K562 (cell line): Measurements from ENCODE around the gene TESMIN. TPM values are rescaled to one million over a fixed set of nuclear protein-coding genes. Genes with fewer than 3 reads are reported as not detected.

Source experiments
- ATAC-seq: fragments of 200-7000 bp; cut with Tn5 transposase; 3 replicates; pipeline ENCODE4 v1.9.1; 2020; ENCODE audit warnings: moderate library complexity
- BruUV-seq: library from RNA; stranded (reverse); fragments of 400-500 nt; replicated peaks from 2 replicates; lab custom pipeline; 2021; lab: Mats Ljungman, UMichigan
- CTCF ChIA-PET: fragments of 300-600 bp; formaldehyde crosslinking; extraction: SDS; loops from one replicate; lab custom pipeline; 2021; ENCODE audit warnings: low intra/inter-chr PET ratio; lab: Yijun Ruan, JAX
- POLR2A ChIA-PET: fragments of 300-600, 350-650 bp; sonication (Branson Sonifier 250); formaldehyde crosslinking; extraction: SDS; loops from one replicate; lab custom pipeline; 2021; ENCODE audit warnings: antibody characterized with exemption, inconsistent platforms; lab: Yijun Ruan, JAX
- DNase-seq, 4 experiments: peaks; one replicate each; pipeline versions ENCODE4 v3.0.0 to v3.0.0-alpha.2; 2011 to 2018; ENCODE audit warnings: low spot score in 3 of 4, mixed read lengths in 3 of 4; ENCODE audit errors: extremely low read depth in 1 of 4
- FAIRE-seq: peaks from 2 replicates; lab custom pipeline; 2011; peaks lifted over from hg19 to GRCh38; lab: Jason Lieb, UNC
- H2AFZ ChIP-seq: 2 replicates; pipeline ENCODE4 v1.6.0; 2011; ENCODE audit warnings: low read depth, low read length, control low read depth, inconsistent platforms
- H3K27ac ChIP-seq: fragments of 200-600 bp; 3 replicates; pipeline ENCODE4 v1.8.0; 2011; ENCODE audit warnings: low read depth, mild to moderate bottlenecking, control low read depth, inconsistent platforms, low read length, moderate library complexity, mixed read lengths; ENCODE audit errors: extremely low read depth
- H3K27me3 ChIP-seq, 2 experiments: fragments of 300-600 bp in 1 of 2; 2 replicates in 1 of 2; 3 replicates in 1 of 2; pipeline versions ENCODE4 v1.6.0 to v1.8.0; 2011; ENCODE audit warnings: inconsistent platforms in 2 of 2, low read length in 2 of 2, mild to moderate bottlenecking in 1 of 2, mixed read lengths in 1 of 2, moderate library complexity in 1 of 2; ENCODE audit not compliant: control insufficient read depth in 2 of 2, insufficient read depth in 2 of 2
- H3K36me3 ChIP-seq: fragments of 300-600 bp; 3 replicates; pipeline ENCODE4 v1.8.0; 2011; ENCODE audit warnings: mild to moderate bottlenecking, low read length, inconsistent platforms; ENCODE audit not compliant: control insufficient read depth, insufficient read depth
- H3K4me1 ChIP-seq, 2 experiments: fragments of 200-600 bp in 1 of 2; replicated peaks in 1 of 2; 2 replicates in 1 of 2; 3 replicates in 1 of 2; pipeline versions ENCODE4 v1.5.1 to v1.8.0; 2011; ENCODE audit warnings: inconsistent platforms in 2 of 2, low read length in 2 of 2, mild to moderate bottlenecking in 1 of 2, mixed read lengths in 1 of 2, moderate library complexity in 1 of 2; ENCODE audit not compliant: control insufficient read depth in 2 of 2, insufficient read depth in 2 of 2
- H3K4me2 ChIP-seq: 2 replicates; pipeline ENCODE4 v1.6.1; 2011; ENCODE audit warnings: low read length, control low read depth, inconsistent platforms, mixed read lengths; ENCODE audit not compliant: insufficient read depth
- H3K4me3 ChIP-seq: fragments of 200-600 bp; sonication (generic), shearing (Covaris generic); 2 replicates; pipeline ENCODE4 v1.5.1; 2016; ENCODE audit warnings: control low read depth, inconsistent platforms
- H3K79me2 ChIP-seq: fragments of 200-600 bp; 3 replicates; pipeline ENCODE4 v1.8.0; 2011; ENCODE audit warnings: low read length, inconsistent platforms; ENCODE audit not compliant: control insufficient read depth, insufficient read depth
- H3K9ac ChIP-seq, 2 experiments: 2 replicates each; pipeline versions ENCODE4 v1.6.0 to v1.6.1; 2011; ENCODE audit warnings: low read depth in 2 of 2, low read length in 2 of 2, control low read depth in 1 of 2, inconsistent platforms in 1 of 2, mild to moderate bottlenecking in 1 of 2, mixed read lengths in 1 of 2; ENCODE audit not compliant: insufficient read depth in 1 of 2
- H3K9me1 ChIP-seq: one replicate; pipeline ENCODE4 v1.6.0; 2011; ENCODE audit warnings: inconsistent platforms, mild to moderate bottlenecking, low read length, moderate library complexity; ENCODE audit not compliant: control insufficient read depth, insufficient read depth
- H3K9me3 ChIP-seq: replicated peaks from 2 replicates; pipeline ENCODE4 v1.5.1; 2011; ENCODE audit warnings: low read depth, low read length, inconsistent platforms; ENCODE audit not compliant: control insufficient read depth, insufficient read depth
- H4K20me1 ChIP-seq: replicated peaks from 2 replicates; pipeline ENCODE4 v1.6.1; 2011; ENCODE audit warnings: low read length, inconsistent platforms, mixed read lengths; ENCODE audit not compliant: control insufficient read depth, insufficient read depth
- EGR1 ChIP-seq: fragments of 450-650 bp; conservative IDR thresholded peaks from 2 replicates; pipeline ENCODE4 v1.6.1; 2017; ENCODE audit warnings: mild to moderate bottlenecking
- ZNF274 ChIP-seq: IDR thresholded peaks from 2 replicates; pipeline ENCODE4 v1.6.1; 2011; ENCODE audit warnings: low read depth, mild to moderate bottlenecking, low read length, moderate library complexity, borderline replicate concordance
- ZNF76 ChIP-seq: fragments of 250-450 bp; sonication (Bioruptor Pico); IDR thresholded peaks from 2 replicates; pipeline ENCODE4 v1.4.0; 2020; ENCODE audit warnings: mild to moderate bottlenecking, moderate library complexity, borderline replicate concordance
- WGBS: fragments of 100-300 bp; shearing (Covaris generic); methylation state at CpG from one replicate; pipeline ENCODE4 v1.1.6; 2016; ENCODE audit warnings: low coverage, mixed read lengths; ENCODE audit not compliant: insufficient coverage; ENCODE audit errors: missing lambda C conversion rate; 5-methylcytosine and 5-hydroxymethylcytosine counted together
- in situ Hi-C: fragments of 300-500 bp; cut with MboI; formaldehyde crosslinking; loops from 4 replicates; pipeline ENCODE4 v1.15.0; 2018; ENCODE audit warnings: inconsistent platforms, mixed read lengths
- intact Hi-C: fragments of 100-400 bp; cut with micrococcal nuclease; formaldehyde crosslinking; loops from 2 replicates; pipeline ENCODE4 v1.14.2; 2022
- polyA plus RNA-seq, 8 experiments: library from polyadenylated mRNA; depleted of rRNA in 4 of 8; stranded (reverse) in 5 of 8; unstranded in 3 of 8; fragments of >200 nt; fragmentation: Nextera tagmentation in 2 of 8; fragmentation: Illumina TruSeq in 1 of 8; extraction: Ambion mirVana in 2 of 8; extraction: Trizol in 1 of 8; gene quantifications; 2 replicates each; pipeline versions ENCODE4 v1.2.1 to v1.2.3, GENCODE V29; 2011 to 2014; ENCODE audit warnings: inconsistent platforms in 1 of 8, missing spikeins in 1 of 8
- total RNA-seq, 7 experiments: library from RNA; depleted of rRNA in 6 of 7; stranded (reverse); fragments of >200 nt in 6 of 7; fragmentation: Illumina TruSeq in 2 of 7; extraction: Trizol in 2 of 7; gene quantifications; 2 replicates each; pipeline versions ENCODE4 v1.2.1 to v1.2.3, GENCODE V29; 2011 to 2021; ENCODE audit warnings: low replicate concordance in 1 of 7

TESMIN gene
- total and polyA plus RNA-seq, 9 of the 15 experiments (the other 6 are each of a cell fraction or from before 2014, with no cell fraction given) = 8.9 to 50.5 (median 15.0) TPM

DNA sequence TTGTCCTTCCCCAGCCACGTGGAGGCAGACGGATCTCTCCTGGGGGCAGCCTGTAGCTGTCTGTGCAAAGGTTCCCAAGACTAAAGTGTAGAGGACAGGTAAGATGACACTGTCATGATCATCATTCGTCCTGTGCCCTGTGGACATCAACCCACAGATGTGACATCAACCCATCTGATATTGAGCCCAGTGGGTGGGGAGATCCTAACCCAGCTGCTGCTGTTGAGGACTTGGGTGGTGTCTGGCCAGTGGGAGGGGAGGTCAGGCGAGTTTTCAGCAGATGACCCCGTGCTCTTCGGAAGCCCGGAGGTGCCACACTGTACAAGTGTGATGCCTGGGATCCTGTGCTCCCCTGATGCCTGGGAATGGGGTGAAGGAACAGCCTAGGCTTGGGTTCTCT, 68.2 kb downstream of the TESMIN start (continued):
- TF ChIP-seq ZNF274 = no peak
- TF ChIP-seq, all 486 proteins: peak for 2

- Histone ChIP-seq H3K27me3 (no peaks in the 10 kb centered on the region), H3K79me2 (peaks cover 10% of the 10 kb centered on the region), H3K36me3 (peaks cover 22% of the 10 kb centered on the region; the same call in 2 of the 3 replicates), H3K27ac (no peak overlapping the region), H3K9me1 (no peaks in the 10 kb centered on the region), H3K9me3 (no peaks in the 10 kb centered on the region), H3K4me1 (peaks cover 4 to 39% of the 10 kb centered on the region in 2 experiments; a peak in 3 of 5 replicates), H3K9ac (0 out of 4 replicates have a peak overlapping the region, but pooled peaks of 1 of the 2 experiments have one; percentile 5), H2AFZ (0 out of 2 replicates have a peak overlapping the region, but pooled peaks have one; percentile 95), H3K4me2 (no peak overlapping the region), H4K20me1 (no peaks in the 10 kb centered on the region; the same call in 1 of the 2 replicates), H3K4me3 (no peak overlapping the region)
- CTCF ChIA-PET = no interaction called here
- 28% methylated on average over 9 of the region's 9 CpGs for WGBS
- DNase-seq (no peak), FAIRE-seq (no peak), ATAC-seq (no peak)
- in situ Hi-C loops (loop anchor here (25.0 kb wide), 1 partner anchor 1145 kb away; no protein-coding TSS in a partner anchor), intact Hi-C loops (no loop called here)
- no peak for TF ChIP-seq ZNF76
- peak; percentile 73 for TF ChIP-seq EGR1
- POLR2A ChIA-PET = interaction anchor here (0.8 to 1.0 kb wide), 2 partner anchors 8 to 126 kb away, joined by 3 read pairs; no protein-coding TSS in a partner anchor
- no TSS peak for BruUV-seq
Measured at GRCh38 chr11:68682531-68682961, 68.8 kb downstream of the TESMIN start.
